Measurements from ENCODE around the gene PRSS33. TPM values are rescaled to one million over a fixed set of nuclear protein-coding genes. Genes with fewer than 3 reads are reported as not detected.

PRSS33 gene
- total and polyA plus RNA-seq, 2 donors: 0.05 to 0.37 TPM

DNA sequence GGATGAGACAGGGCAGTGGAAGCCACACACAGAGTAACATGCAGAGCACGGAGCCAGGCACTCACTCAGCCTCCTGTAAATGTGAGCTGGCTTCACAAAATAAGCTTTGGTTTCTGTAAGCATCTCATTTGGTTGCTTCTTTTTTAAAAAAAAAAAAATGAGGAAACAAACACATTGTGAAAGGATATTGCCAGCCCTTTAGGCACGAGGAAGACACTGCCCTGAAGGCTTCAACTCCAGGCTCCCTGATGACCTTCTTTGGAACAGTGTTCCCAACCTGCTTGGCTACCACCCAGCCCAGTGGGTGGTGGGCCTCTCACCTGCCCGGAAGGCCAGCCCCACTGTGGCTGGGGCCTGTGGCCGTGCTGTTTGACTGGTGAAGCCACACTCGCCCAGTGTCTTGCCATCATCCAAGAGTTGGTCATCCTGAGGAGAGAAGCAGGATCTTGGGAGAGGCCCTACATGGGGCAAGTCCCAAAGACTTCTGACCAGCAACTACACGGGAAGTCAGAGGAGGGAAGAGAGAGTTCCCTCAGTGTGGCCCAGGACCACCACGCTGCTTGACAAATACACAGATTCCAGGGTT, 12.1 kb downstream of the PRSS33 start:
- WGBS: 96% methylated on average over 7 of the region's 7 CpGs
- Histone ChIP-seq H3K36me3 (ENCODE audit: control insufficient read depth in 2 of 2, insufficient read depth in 2 of 2, low read length in 1 of 2) (peaks cover 39 to 48% of the 10 kb centered on the region in 2 donors), H3K4me3 (ENCODE audit: low read length in 2 of 2) (no peak overlapping the region), H3K9me3 (ENCODE audit: control insufficient read depth in 2 of 2, insufficient read depth in 1 of 2, low read length in 1 of 2) (peaks cover 0 to 13% of the 10 kb centered on the region in 2 donors), H3K4me1 (ENCODE audit: control insufficient read depth in 2 of 2, insufficient read depth in 2 of 2, low read length in 2 of 2) (peaks cover 19 to 25% of the 10 kb centered on the region in 2 donors), H3K27me3 (ENCODE audit: control insufficient read depth in 2 of 2, insufficient read depth in 1 of 2, low read length in 1 of 2) (no peaks in the 10 kb centered on the region), H3K27ac (ENCODE audit: low read depth in 1 of 2, low read length in 1 of 2) (no peak overlapping the region)
- DNase-seq (ENCODE audit: low read depth in 6 of 9, low spot score in 9 of 9): no peak

DNA sequence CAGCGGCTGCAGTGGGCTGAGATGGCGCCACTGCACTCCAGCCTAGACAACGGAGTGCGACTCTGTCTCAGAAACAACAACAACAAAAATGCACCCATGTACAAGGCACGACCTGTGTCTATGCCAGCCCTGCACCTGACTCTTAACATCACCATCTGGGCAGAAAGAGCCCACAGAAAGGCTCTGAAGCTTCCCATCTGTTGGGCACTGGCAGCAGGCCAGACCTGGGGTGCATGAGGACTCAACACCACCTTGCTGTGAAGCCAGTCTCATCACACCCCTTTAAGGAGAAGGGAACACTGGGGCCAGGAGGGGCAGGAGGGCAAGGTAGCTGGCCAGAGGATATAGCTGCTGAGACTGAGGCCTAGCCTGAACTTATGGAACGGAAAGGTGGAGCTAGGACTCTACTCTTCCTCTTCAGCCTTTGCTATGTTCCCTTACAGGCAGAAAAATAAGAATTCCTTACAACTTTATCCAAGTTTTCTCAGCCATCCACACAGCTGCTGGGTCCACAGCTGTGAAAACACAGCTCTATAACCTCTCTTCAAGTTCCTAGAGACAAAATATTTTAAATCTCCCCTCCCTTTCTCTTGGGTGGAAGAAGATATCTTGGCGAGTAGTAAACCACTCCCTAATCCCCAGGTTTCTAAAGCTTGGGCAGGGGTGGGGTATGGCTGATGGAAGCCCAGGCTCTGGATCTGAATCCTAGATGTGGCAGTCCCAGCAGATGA, 13.0 kb downstream of the PRSS33 start:
- H3K4me3 ChIP-seq (ENCODE audit: low read length in 2 of 2): no peak overlapping the region
- H3K27me3 ChIP-seq (ENCODE audit: control insufficient read depth in 2 of 2, insufficient read depth in 1 of 2, low read length in 1 of 2): no peaks in the 10 kb centered on the region
- no peak overlapping the region for H3K27ac ChIP-seq (ENCODE audit: low read depth in 1 of 2, low read length in 1 of 2)
- no peak for DNase-seq (ENCODE audit: low read depth in 6 of 9, low spot score in 9 of 9)
- H3K9me3 ChIP-seq (ENCODE audit: control insufficient read depth in 2 of 2, insufficient read depth in 1 of 2, low read length in 1 of 2): peaks cover 0 to 11% of the 10 kb centered on the region in 2 donors
- H3K4me1 ChIP-seq (ENCODE audit: control insufficient read depth in 2 of 2, insufficient read depth in 2 of 2, low read length in 2 of 2): peaks cover 19 to 25% of the 10 kb centered on the region in 2 donors
- 82% methylated on average over 7 of the region's 7 CpGs for WGBS
- peaks cover 48 to 57% of the 10 kb centered on the region in 2 donors for H3K36me3 ChIP-seq (ENCODE audit: control insufficient read depth in 2 of 2, insufficient read depth in 2 of 2, low read length in 1 of 2)

DNA sequence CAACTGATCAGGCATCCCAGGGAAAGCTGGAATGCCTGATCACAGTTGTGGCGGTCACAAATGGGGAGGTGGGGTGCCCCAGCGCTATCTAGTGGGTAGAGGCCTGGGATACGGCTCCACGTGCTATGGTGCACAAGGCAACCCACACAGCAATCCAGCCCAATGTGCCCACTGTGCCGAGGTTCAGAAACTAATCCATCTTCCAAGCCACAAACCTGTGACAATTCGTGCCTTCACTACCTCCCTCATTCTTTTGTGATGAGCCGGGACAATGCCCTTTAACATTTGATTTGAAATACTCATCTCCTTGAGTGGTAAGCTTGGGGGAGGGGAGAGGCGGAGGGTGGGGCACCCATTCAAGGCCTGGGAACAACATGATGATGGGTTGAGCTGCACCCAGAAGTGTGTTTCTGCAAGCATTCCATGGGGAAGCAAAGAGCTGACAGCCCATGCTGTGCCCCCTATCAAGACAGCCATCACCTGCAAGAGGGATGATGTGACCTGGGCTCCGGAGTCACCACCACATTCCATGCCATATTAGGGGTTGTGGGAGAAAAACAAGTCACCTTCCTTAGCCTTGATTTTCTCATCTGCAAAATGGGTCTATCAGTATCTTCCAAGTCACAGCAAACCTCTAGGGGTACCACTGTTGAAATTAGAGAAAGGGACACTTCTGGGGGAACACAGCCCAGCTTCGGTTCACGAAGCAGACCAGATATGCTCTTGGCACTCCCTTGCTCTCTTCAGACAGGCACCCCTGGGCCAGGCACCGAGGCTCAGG, 14.0 kb downstream of the PRSS33 start:
- no peaks in the 10 kb centered on the region for H3K27me3 ChIP-seq (ENCODE audit: control insufficient read depth in 2 of 2, insufficient read depth in 1 of 2, low read length in 1 of 2)
- peaks cover 58 to 67% of the 10 kb centered on the region in 2 donors for H3K36me3 ChIP-seq (ENCODE audit: control insufficient read depth in 2 of 2, insufficient read depth in 2 of 2, low read length in 1 of 2)
- DNase-seq (ENCODE audit: low read depth in 6 of 9, low spot score in 9 of 9): no peak
- H3K9me3 ChIP-seq (ENCODE audit: control insufficient read depth in 2 of 2, insufficient read depth in 1 of 2, low read length in 1 of 2): peaks cover 0 to 9% of the 10 kb centered on the region in 2 donors
- no peak overlapping the region for H3K4me3 ChIP-seq (ENCODE audit: low read length in 2 of 2)
- no peak overlapping the region for H3K27ac ChIP-seq (ENCODE audit: low read depth in 1 of 2, low read length in 1 of 2)
- 95% methylated on average over 12 of the region's 12 CpGs for WGBS
- peaks cover 13 to 18% of the 10 kb centered on the region in 2 donors for H3K4me1 ChIP-seq (ENCODE audit: control insufficient read depth in 2 of 2, insufficient read depth in 2 of 2, low read length in 2 of 2)

DNA sequence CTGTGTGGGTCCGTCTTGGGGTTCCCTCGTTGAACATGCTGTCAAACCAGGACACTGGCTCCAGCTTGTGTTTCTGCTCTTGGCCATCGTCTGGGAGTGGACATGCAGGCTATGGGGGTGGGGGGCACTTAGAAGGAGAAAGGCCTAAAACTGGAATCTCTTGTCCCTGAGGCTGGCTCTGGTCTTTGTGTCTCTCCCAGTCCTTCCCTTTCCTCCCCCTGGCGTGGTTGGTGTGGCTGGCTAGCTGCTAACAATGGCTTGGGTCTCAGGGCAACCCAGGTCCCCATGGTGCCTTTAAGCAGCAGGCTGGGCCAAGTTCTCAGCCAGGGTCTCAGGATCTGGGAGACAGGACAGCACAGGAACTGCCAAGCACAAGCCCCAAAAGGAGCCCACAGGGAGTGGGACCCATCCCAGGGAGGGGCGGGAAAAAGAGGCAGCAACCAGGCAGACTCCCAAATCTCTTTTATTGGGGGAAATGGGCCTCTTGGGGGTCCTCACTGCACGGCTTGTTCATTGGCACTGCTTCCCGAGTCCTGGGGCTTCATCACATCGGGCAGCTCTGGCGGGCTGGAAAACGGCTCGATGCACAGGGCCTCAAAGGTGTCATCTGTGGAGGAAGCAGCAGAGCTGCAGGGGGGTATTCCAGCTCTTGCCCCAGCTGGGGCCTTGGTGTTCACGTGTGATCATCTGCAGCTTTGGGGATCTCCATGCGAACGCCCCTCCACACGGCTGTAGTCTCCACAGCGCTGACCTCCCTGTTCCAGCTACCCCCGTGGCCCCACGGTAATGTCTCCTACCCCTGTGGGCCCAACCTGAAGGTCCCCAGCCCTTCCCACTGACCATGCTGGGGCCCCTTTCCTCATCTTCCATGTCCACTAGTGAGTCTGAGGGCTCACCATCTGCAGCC, 15.6 kb downstream of the PRSS33 start:
- Histone ChIP-seq H3K36me3 (ENCODE audit: control insufficient read depth in 2 of 2, insufficient read depth in 2 of 2, low read length in 1 of 2) (peaks cover 74 to 83% of the 10 kb centered on the region in 2 donors), H3K27me3 (ENCODE audit: control insufficient read depth in 2 of 2, insufficient read depth in 1 of 2, low read length in 1 of 2) (no peaks in the 10 kb centered on the region), H3K9me3 (ENCODE audit: control insufficient read depth in 2 of 2, insufficient read depth in 1 of 2, low read length in 1 of 2) (no peaks in the 10 kb centered on the region), H3K4me3 (ENCODE audit: low read length in 2 of 2) (no peak overlapping the region), H3K4me1 (ENCODE audit: control insufficient read depth in 2 of 2, insufficient read depth in 2 of 2, low read length in 2 of 2) (peaks cover 11 to 14% of the 10 kb centered on the region in 2 donors), H3K27ac (ENCODE audit: low read depth in 1 of 2, low read length in 1 of 2) (no peak overlapping the region)
- 96% methylated on average over 18 of the region's 18 CpGs for WGBS
- DNase-seq (ENCODE audit: low read depth in 6 of 9, low spot score in 9 of 9): no peak

DNA sequence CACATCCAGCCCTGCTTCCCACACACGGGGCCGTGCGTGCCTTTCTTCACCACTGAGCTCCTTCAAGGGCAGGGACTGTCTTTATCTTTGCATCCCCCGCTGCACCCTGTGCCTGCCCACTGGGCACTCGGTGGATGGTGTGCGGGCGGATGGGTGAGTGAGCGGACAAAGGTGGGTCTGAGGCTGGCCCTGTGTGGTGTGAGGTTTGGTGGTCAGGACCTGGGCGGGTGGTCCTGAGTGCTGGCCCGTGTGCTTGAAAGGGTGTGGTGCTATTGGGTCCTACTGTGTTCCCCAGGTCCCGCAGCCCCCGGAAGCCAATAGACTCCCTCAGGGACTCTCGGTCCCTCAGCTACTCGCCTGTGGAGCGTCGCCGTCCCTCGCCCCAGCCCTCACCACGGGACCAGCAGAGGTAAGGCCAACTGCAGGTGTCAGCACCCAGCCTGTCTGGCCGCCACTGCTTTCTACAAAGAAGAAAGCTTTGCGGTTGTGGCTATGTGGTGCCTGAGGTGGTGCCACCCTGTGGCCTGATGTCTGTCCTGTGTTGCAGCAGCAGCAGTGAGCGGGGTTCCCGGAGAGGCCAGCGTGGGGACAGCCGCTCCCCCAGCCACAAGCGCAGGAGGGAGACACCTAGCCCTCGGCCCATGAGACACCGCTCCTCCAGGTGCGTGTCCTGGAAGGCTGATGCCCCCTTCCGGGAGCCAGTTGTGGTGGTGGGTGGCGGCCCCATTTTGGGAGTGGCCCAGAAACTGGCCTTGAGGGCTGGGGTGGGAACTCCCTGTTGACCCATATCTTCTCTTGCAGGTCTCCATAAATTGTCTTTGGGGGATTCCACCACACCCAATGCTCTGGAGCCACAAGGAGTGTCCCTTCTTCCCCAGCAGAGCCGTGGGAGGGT, 17.1 kb downstream of the PRSS33 start:
- WGBS: 97% methylated on average over 32 of the region's 32 CpGs
- DNase-seq (ENCODE audit: low read depth in 6 of 9, low spot score in 9 of 9): no peak

DNA sequence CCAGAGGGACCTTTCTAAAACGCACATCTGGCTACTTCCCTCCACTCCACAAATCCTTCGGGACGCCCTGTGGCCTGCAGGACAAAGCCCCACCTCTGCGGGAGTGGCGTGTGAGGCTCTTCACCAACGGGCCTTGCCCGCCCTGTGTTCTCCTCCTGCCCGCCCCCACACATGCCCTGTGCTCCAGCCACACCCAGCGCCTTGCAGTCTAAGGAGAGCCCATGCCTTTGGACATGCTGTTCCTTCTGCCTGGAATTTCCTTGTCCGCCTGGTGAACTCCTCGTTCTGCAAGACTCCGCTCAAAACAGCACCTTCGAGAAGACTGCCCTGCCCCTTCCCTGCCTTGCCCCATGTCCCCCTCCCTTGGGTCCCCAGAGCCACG, 17.7 kb downstream of the PRSS33 start:
- no peak overlapping the region for H3K4me3 ChIP-seq (ENCODE audit: low read length in 2 of 2)
- no peak for DNase-seq (ENCODE audit: low read depth in 6 of 9, low spot score in 9 of 9)
- WGBS: 94% methylated on average over 14 of the region's 14 CpGs
- peaks cover 0 to 3% of the 10 kb centered on the region in 2 donors for H3K9me3 ChIP-seq (ENCODE audit: control insufficient read depth in 2 of 2, insufficient read depth in 1 of 2, low read length in 1 of 2)
- H3K4me1 ChIP-seq (ENCODE audit: control insufficient read depth in 2 of 2, insufficient read depth in 2 of 2, low read length in 2 of 2): no peaks in the 10 kb centered on the region
- no peaks in the 10 kb centered on the region for H3K27me3 ChIP-seq (ENCODE audit: control insufficient read depth in 2 of 2, insufficient read depth in 1 of 2, low read length in 1 of 2)
- H3K36me3 ChIP-seq (ENCODE audit: control insufficient read depth in 2 of 2, insufficient read depth in 2 of 2, low read length in 1 of 2): peaks cover 87 to 95% of the 10 kb centered on the region in 2 donors
- no peak overlapping the region for H3K27ac ChIP-seq (ENCODE audit: low read depth in 1 of 2, low read length in 1 of 2)

More for the DNA sequence above, 17.1 kb downstream of the PRSS33 start:
- Histone ChIP-seq H3K27ac (ENCODE audit: low read depth in 1 of 2, low read length in 1 of 2) (no peak overlapping the region), H3K27me3 (ENCODE audit: control insufficient read depth in 2 of 2, insufficient read depth in 1 of 2, low read length in 1 of 2) (no peaks in the 10 kb centered on the region), H3K4me3 (ENCODE audit: low read length in 2 of 2) (no peak overlapping the region), H3K9me3 (ENCODE audit: control insufficient read depth in 2 of 2, insufficient read depth in 1 of 2, low read length in 1 of 2) (peaks cover 0 to 3% of the 10 kb centered on the region in 2 donors), H3K36me3 (ENCODE audit: control insufficient read depth in 2 of 2, insufficient read depth in 2 of 2, low read length in 1 of 2) (peaks cover 87 to 95% of the 10 kb centered on the region in 2 donors), H3K4me1 (ENCODE audit: control insufficient read depth in 2 of 2, insufficient read depth in 2 of 2, low read length in 2 of 2) (peaks cover 1 to 2% of the 10 kb centered on the region in 2 donors)

DNA sequence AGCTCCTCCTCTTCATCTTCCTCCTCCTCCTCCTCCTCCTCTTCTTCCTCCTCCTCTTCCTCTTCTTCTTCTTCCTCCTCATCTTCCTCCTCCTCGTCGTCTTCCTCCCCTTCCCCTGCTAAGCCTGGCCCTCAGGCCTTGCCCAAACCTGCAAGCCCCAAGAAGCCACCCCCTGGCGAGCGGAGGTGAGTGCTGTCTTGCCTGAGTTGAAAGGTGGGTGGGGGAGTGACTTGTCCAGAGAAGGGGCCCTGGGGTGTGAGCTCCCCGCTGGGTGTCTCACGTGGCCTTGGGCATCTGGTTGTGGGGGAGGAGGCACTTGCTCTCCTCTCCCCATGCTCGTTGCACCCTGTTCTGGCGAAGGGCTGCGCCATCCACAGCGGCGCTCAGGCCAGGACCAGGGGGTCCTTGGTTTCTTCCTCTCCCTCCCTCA, 18.2 kb downstream of the PRSS33 start:
- 97% methylated on average over 11 of the region's 11 CpGs for WGBS
- H3K4me1 ChIP-seq (ENCODE audit: control insufficient read depth in 2 of 2, insufficient read depth in 2 of 2, low read length in 2 of 2): no peaks in the 10 kb centered on the region
- no peaks in the 10 kb centered on the region for H3K27me3 ChIP-seq (ENCODE audit: control insufficient read depth in 2 of 2, insufficient read depth in 1 of 2, low read length in 1 of 2)
- H3K9me3 ChIP-seq (ENCODE audit: control insufficient read depth in 2 of 2, insufficient read depth in 1 of 2, low read length in 1 of 2): peaks cover 0 to 3% of the 10 kb centered on the region in 2 donors
- no peak for DNase-seq (ENCODE audit: low read depth in 6 of 9, low spot score in 9 of 9)
- peak overlapping the region in 1 of 2 donors; percentile 25 for H3K27ac ChIP-seq (ENCODE audit: low read depth in 1 of 2, low read length in 1 of 2)
- no peak overlapping the region for H3K4me3 ChIP-seq (ENCODE audit: low read length in 2 of 2)
- peaks cover 88 to 95% of the 10 kb centered on the region in 2 donors for H3K36me3 ChIP-seq (ENCODE audit: control insufficient read depth in 2 of 2, insufficient read depth in 2 of 2, low read length in 1 of 2)

All from thymus (tissue), 11 donors.